HUDEP-2 (cell line): Measurements from ENCODE around the gene KISS1R.

Experiments used
- DNase-seq, 76 experiments: peaks; one replicate each; lab custom pipeline; 2025; ENCODE audit not compliant: unreplicated experiment in 76 of 76; lab: John Stamatoyannopoulos, UW

The KISS1R gene

GRCh38 chr19:899336-900042 lies 17.6 kb upstream of the KISS1R start:
- DNase-seq, result peak in 46 of 76 experiments; percentile 12 to 72 (median 44)

GRCh38 chr19:900043-900301 lies 17.2 kb upstream of the KISS1R start:
- peak in 6 of 76 experiments; percentile 29 to 69 (median 55) for DNase-seq

- DNase-seq, result peak in 55 of 76 experiments; percentile 30 to 87 (median 72)
These were observed 16.6 kb upstream of the KISS1R start for GRCh38 chr19:900302-901111.

- DNase-seq, result no peak
These were observed 15.7 kb upstream of the KISS1R start for GRCh38 chr19:901216-902092.

GRCh38 chr19:902093-902370 lies 15.1 kb upstream of the KISS1R start:
- no peak for DNase-seq

GRCh38 chr19:902446-903226 lies 14.5 kb upstream of the KISS1R start:
- DNase-seq, result no peak

- no peak for DNase-seq
These were observed 13.8 kb upstream of the KISS1R start for GRCh38 chr19:903266-903797.

GRCh38 chr19:904545-904944 lies 12.6 kb upstream of the KISS1R start:
- no peak for DNase-seq

GRCh38 chr19:906480-906879 lies 10.7 kb upstream of the KISS1R start:
- DNase-seq, result no peak

GRCh38 chr19:907183-907853 lies 9.8 kb upstream of the KISS1R start:
- DNase-seq, result peak in 75 of 76 experiments; percentile 71 to 100 (median 98)

- no peak for DNase-seq
These were observed 5.7 kb upstream of the KISS1R start for GRCh38 chr19:911197-912033.

- DNase-seq, result peak in 5 of 76 experiments; percentile 43 to 67 (median 55)
These were observed 4.7 kb upstream of the KISS1R start for GRCh38 chr19:912181-913079.

GRCh38 chr19:913080-913748 lies 3.9 kb upstream of the KISS1R start, which contains the start of gene R3HDM4:
R3HDM4 (minus strand) TSS chr19:913219; CDS start chr19:913157, 62 bp downstream.
- peak in 57 of 76 experiments; percentile 15 to 85 (median 65) for DNase-seq

GRCh38 chr19:916645-917322 lies 349 bp upstream of the KISS1R start:
- peak in 38 of 76 experiments; percentile 11 to 76 (median 38) for DNase-seq

GRCh38 chr19:918152-918437 lies 962 bp downstream of the KISS1R start:
- no peak for DNase-seq

- DNase-seq, result no peak
These were observed 1.5 kb downstream of the KISS1R start for GRCh38 chr19:918481-919198.
